HG03354 (cell line): ENCODE data around the gene GRIK4.
"Not testable (repeated sequence)": the region's sequence is repeated elsewhere in the genome, so short reads cannot be mapped to it uniquely, and the experiment has no call there.

Experiments used
- ATAC-seq: cut with Tn5 transposase; IDR thresholded peaks from one replicate; pipeline ENCODE4 v1.9.1; 2021; ENCODE audit warnings: mild to moderate bottlenecking; ENCODE audit not compliant: unreplicated experiment, poor library complexity, severe bottlenecking

GRIK4 gene

GRCh38 chr11:120568572-120569307, 57.2 kb downstream of the GRIK4 start:
- no peak for ATAC-seq

DNA sequence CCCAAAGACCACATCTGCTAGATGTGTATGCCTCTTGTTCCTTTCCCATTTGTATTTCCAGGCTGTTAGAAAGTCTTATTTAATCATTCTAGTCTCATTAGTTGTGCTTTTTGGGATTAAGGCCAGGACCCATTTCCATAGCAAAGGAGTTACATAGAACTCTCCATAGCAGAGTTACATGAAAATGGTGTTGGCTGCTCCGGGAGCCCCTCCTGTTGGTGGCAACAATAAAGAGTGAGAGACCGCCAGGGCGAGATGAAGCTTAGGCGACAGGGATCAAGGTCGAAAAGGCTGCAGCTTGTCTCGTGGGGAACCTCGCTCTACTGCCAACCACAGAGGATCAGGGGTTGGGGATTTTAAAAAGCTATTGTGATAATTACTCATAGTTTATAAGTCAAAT, 58.3 kb downstream of the GRIK4 start:
- ATAC-seq: no peak

DNA sequence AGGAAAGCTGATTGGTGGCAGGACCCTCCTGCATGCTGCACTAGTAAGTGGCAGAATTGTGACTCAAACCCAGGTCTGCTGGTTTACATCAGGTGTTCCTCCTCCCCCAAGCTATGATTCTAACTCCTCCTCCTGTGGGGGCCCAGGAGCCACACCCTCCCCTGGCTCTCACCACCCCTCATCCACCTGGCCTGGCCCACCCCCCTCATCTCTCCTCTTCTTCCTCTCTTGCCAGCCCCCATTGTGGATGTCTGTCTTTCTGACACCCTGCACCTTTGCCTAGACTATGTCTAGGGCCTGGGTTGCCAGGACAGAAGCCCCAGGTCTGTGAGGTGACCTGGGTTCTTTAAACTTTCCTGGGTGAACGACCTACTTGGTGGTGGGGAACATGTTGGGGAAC, 59.9 kb downstream of the GRIK4 start:
- no peak for ATAC-seq

- no peak for ATAC-seq
Measured at GRCh38 chr11:120573756-120574354, 62.3 kb downstream of the GRIK4 start.

GRCh38 chr11:120574876-120575275, 63.3 kb downstream of the GRIK4 start:
- ATAC-seq: no peak

DNA sequence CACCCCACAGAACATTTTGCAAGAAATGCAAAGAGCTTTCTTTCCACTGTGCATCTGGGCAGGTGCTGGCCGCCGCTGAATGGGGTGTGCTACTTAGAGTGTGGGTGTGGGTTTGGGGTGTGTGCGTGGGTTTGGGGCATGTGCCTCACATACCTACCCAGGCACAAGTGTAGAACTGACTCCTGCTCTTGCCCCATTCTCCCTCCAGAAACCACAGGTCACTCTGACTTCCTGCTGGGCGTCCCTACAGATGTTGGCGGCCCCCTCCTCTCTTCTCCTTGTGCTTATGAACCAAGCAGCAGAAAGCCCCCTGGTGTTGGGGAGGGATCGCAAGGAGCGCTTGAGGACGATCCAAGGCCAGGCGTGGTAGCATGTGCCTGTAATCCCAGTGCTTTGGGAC, 63.9 kb downstream of the GRIK4 start:
- no peak for ATAC-seq

DNA sequence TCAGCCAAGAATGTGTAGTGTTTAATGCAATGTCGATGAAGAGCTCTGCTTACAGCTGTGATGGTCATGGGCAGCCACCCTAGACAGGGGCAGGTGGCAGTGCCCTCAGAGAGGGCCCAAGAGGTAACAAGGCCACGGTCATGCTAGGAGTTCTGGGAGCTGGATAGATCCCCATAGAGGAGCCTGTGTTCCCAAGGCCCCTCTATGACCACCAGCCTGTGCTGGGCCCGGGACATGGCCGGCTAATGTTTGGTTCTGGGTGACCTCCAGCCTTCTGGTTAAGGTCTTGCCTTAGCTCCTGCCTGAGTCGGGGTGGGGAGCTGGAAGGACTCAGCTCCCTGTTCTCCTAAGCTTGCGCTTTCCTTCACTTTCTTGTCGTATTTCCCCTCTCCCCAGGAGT, 65.1 kb downstream of the GRIK4 start:
- ATAC-seq: no peak

DNA sequence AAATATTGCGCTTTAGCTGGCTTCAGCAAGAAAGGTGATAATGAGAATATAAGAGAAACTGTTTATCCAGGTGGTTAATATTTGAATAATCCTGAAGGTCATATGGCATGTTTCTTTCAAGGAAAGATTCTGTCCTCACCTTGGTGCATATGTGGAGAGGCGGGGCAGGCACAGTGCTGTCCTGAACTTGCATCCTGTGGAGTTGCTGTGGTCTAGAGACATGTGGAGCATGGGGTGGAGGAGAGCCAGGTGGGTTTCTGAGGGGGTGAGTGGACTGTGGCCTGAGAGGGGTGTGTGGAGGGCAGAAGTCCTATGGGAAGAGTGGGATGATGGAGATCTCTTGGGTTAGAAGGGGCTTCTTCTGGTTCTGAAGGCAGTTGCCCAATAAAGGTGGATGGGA, 65.5 kb downstream of the GRIK4 start:
- ATAC-seq: no peak

DNA sequence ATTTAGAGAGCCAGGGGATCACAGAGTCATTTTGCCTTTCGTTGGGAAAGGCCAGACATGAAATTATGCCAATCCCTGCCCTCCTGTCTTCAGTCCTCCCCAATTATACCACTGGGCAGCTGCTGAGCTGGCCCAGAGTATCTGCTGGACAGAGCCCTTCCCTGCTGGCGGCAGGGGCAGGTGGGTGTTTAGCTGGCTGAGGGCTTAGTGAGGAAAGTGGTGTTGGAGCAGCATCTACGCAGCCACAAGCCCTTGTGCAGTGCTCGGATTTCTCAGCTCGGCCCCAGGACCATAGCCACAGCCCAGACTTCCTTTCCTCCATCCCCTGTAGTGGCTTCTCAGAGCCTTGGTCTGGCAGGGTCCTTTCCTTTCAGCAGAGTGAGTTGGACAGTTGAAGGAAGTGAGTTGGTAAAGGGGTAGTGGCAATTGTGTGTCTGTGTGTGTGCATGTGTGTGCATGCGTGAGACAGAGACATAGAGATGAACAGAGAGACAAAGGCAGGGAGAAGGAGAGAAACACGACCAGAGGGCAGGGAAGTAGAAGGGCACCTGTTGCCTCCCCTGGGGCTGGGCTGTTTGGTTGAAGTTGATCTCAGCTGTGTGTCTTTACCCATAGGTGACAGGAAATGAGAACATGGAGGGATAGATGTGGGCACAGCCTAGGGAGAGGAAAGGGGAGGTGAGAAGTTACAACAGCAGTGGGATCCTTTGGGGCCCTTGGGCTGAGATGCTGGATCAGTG, 66.2 kb downstream of the GRIK4 start:
- ATAC-seq: no peak

DNA sequence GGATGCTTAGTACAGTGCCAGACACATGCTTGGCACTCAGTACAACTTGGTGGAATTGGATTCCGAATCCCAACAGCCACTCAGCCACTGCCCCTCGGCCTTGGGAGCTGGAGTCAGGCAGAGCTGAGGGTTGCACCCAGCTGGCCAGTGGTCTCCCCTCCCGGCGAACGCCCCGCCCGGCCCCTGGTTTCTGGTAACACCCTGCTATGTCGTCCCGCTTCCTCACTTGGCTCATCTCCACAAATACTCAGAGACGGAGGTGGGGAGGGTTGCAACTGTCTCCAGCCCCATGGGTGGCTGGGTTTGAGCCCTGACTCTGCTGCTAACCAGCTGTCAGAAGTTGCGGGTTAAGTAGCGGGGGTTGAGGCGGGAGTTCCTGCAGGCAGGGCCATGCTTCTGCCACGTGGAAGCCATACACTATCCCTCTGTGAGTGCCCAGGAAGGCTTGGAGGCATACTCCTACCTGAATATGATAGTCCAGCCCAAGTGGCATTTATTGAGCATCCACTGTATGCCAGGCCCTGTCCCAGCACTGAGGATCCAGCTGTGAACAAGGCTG, 67.1 kb downstream of the GRIK4 start:
- ATAC-seq: no peak

DNA sequence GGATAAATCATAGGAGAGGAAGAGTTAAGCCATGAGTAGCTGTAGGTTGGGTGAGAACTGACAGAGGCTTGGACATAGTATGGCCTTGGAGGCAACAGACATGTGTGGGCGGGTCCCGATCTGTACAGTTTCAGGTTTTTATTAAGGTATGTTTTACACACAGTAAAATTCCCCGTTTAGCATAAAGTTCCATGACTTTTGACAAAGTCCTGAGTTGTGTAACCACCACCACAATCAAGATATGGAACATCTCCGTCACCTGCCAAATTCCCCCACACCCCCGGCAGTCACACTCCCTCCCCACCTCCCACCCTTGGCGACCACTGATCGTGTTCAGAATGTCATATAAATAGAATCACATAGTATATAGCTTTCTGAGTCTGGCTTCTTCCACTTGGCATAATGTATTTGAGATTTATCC, 68.1 kb downstream of the GRIK4 start:
- no peak for ATAC-seq

- ATAC-seq: no peak
Measured at GRCh38 chr11:120581313-120581712, 69.8 kb downstream of the GRIK4 start.

- not testable (repeated sequence) for ATAC-seq
Measured at GRCh38 chr11:120582535-120582934, 71.0 kb downstream of the GRIK4 start.

DNA sequence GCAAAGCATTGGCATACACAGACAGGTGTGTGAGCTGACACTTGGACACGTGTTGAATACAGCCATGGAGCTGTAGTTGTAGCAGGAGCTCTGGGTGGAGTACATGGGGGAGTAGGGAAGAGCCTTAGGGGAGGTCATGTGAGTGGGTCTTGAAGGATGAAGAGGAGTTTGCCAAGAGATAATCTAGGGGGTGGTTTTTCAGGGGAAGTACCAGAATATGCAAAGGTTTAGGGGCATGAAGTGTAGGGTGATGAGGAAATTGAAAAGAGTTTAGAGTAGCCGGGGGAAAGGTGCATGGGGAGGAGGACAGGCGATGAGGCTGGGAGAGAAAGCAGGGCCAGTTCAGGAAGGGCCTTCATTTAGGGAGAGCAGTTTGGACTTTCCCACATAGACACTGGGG, 74.5 kb downstream of the GRIK4 start:
- ATAC-seq: no peak

GRCh38 chr11:120586728-120587127, 75.2 kb downstream of the GRIK4 start:
- no peak for ATAC-seq

DNA sequence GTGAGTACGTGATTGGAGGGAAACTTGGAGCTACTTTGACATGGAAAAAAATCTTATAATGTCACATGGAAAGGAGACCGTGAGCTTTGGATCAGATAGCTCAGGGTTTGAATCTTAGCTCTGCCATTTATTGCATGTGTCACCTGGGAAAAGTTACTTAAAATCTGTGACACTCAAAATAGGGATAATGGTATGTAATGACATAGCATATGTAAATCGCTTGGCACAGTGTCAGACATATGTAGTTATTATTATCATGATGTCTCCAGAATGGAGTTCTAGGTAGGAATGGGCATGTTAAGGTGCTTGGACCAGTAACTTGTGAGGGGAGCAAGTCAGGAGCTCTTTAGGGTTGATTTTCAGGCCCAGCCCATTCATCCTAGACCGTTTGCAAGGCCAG, 75.8 kb downstream of the GRIK4 start:
- ATAC-seq: no peak

DNA sequence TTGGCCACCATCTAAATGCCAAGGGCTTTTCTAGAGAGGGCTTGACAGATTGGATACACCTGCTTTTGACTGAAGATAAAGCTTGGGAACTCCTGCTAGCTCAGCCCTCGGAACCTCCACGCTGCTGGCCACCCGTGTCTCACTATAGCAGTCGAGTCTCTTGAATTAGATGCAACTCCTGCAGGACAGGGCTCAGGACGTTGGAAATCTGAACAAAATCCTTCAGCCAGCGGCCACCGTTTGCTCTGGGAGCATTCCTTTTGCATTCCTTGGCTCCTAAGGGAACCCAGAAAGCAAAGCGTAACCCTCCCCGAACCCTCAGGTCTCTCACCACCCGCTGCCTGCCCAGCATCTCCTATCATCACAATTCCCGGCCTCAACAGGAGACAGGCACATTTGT, 77.8 kb downstream of the GRIK4 start:
- no peak for ATAC-seq

DNA sequence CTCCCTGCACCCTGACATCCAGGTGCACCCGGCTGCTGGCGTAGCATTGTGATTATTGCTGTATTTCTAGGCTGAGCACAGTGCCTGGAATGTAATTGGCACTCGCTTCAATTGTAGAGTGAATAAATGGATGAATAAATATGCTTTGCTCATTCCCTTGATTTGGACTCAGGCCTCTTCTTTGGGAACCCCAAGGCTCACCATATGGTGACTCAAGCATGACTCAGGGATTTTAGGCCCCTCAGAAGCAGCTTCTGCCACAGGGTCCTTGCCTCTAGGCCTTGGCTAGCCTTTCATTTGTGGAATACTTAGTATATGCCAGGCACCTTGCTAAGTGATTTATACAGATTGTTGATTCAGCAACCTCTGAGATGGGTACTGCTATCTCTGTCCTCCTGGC, 78.9 kb downstream of the GRIK4 start:
- ATAC-seq: no peak

- ATAC-seq: no peak
Measured at GRCh38 chr11:120594746-120595145, 83.2 kb downstream of the GRIK4 start.

GRCh38 chr11:120595557-120595956, 84.0 kb downstream of the GRIK4 start:
- no peak for ATAC-seq
